ENCODE measurements around the gene S100A13.
"Not testable (repeated sequence)": the region's sequence is repeated elsewhere in the genome, so short reads cannot be mapped to it uniquely, and the experiment has no call there.

The S100A13 gene

GRCh38 chr1:153647346-153647714, 20.0 kb upstream of the S100A13 start:
- DNase-seq, result no peak

- DNase-seq, result no peak
Measured at GRCh38 chr1:153646672-153647345, 19.5 kb upstream of the S100A13 start.

GRCh38 chr1:153643816-153644215, 16.5 kb upstream of the S100A13 start:
- no peak for DNase-seq

- no peak for DNase-seq
Measured at GRCh38 chr1:153643100-153643499, 15.8 kb upstream of the S100A13 start.

- no peak for DNase-seq
Measured at GRCh38 chr1:153642161-153642560, 14.9 kb upstream of the S100A13 start.

GRCh38 chr1:153640861-153641260, 13.6 kb upstream of the S100A13 start:
- no peak for DNase-seq

- DNase-seq, result not testable (repeated sequence)
Measured at GRCh38 chr1:153640213-153640612, 12.9 kb upstream of the S100A13 start.

GRCh38 chr1:153639280-153639679, 12.0 kb upstream of the S100A13 start:
- DNase-seq, result no peak

- DNase-seq, result no peak
Measured at GRCh38 chr1:153638261-153638660, 11.0 kb upstream of the S100A13 start.

- no peak for DNase-seq
Measured at GRCh38 chr1:153636312-153636711, 9.0 kb upstream of the S100A13 start.

- no peak for DNase-seq
Measured at GRCh38 chr1:153635872-153636271, 8.6 kb upstream of the S100A13 start.

- peak; percentile 94 for DNase-seq
Measured at GRCh38 chr1:153633754-153634665, 6.7 kb upstream of the S100A13 start, which contains the start of gene CHTOP. CHTOP (plus strand) TSS chr1:153634066; CDS start chr1:153636589, 2,523 bp downstream.

- no peak for DNase-seq
Measured at GRCh38 chr1:153633161-153633753, 6.0 kb upstream of the S100A13 start.

GRCh38 chr1:153631047-153632022, 4.0 kb upstream of the S100A13 start:
- no peak for DNase-seq

GRCh38 chr1:153630384-153630783, 3.1 kb upstream of the S100A13 start:
- no peak for DNase-seq

GRCh38 chr1:153629971-153630370, 2.7 kb upstream of the S100A13 start:
- no peak for DNase-seq

GRCh38 chr1:153629343-153629665, 2.0 kb upstream of the S100A13 start:
- DNase-seq, result no peak

GRCh38 chr1:153628638-153629342, 1.5 kb upstream of the S100A13 start:
- DNase-seq, result no peak

- no peak for DNase-seq
Measured at GRCh38 chr1:153627715-153628626, 666 bp upstream of the S100A13 start, which contains the start of gene S100A1. S100A1 (plus strand) TSS chr1:153628434; CDS start chr1:153630522, 2,088 bp downstream.

GRCh38 chr1:153626477-153626903, 815 bp downstream of the S100A13 start:
- DNase-seq, result no peak
